ENCODE results near the gene TNKS1BP1.

DNA sequence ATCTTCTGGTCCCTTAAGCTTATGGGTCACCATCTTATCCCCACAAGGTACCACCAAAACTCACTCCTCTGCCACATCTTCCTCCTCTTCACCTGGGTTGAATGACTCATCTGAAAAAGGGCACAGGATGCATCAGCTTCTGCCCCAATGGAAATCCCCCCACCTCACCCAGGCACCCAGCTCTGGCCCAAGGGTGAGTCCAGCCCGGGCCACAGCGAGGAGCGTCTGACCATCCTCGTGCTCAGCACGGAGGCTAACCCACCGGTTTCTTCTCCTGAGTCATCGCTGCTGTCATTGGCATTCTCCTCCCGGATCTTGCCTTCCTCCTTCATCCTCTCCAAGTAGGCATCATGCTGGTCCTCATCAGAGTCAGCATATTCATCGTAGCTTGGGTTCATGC, 5.3 kb upstream of the TNKS1BP1 start:
- TF ChIP-seq, protein P1, sequence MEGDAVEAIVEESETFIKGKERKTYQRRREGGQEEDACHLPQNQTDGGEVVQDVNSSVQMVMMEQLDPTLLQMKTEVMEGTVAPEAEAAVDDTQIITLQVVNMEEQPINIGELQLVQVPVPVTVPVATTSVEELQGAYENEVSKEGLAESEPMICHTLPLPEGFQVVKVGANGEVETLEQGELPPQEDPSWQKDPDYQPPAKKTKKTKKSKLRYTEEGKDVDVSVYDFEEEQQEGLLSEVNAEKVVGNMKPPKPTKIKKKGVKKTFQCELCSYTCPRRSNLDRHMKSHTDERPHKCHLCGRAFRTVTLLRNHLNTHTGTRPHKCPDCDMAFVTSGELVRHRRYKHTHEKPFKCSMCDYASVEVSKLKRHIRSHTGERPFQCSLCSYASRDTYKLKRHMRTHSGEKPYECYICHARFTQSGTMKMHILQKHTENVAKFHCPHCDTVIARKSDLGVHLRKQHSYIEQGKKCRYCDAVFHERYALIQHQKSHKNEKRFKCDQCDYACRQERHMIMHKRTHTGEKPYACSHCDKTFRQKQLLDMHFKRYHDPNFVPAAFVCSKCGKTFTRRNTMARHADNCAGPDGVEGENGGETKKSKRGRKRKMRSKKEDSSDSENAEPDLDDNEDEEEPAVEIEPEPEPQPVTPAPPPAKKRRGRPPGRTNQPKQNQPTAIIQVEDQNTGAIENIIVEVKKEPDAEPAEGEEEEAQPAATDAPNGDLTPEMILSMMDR (IDR thresholded peaks at IDR 0.05; ENCODE audit: low read depth, low read length, poor library complexity, severe bottlenecking): no peak
- TF ChIP-seq EZH2phosphoT487 (IDR thresholded peaks at IDR 0.05; ENCODE audit: borderline replicate concordance, low read length): no peak
